Measurements from ENCODE around the gene ABI3BP. TPM values are rescaled to one million over a fixed set of nuclear protein-coding genes. Genes with fewer than 3 reads are reported as not detected.

ABI3BP gene
- total RNA-seq, 1 donor from 2014 or later: 1.1 TPM

- no peaks in the 10 kb centered on the region for H4K20me1 ChIP-seq (ENCODE audit: insufficient read depth, low read length)
- no peaks in the 10 kb centered on the region for H3K36me3 Mint-ChIP-seq (ENCODE audit: low read depth, unreplicated experiment)
- no peak overlapping the region for H3K9ac ChIP-seq (ENCODE audit: low read length)
- no peaks in the 10 kb centered on the region for H3K36me3 ChIP-seq (ENCODE audit: insufficient read depth, low read length)
- no peak for TF ChIP-seq CTCF (IDR thresholded peaks at IDR 0.05; ENCODE audit: insufficient read depth, low read depth, low read length)
- no peak for TF ChIP-seq EZH2 (IDR thresholded peaks at IDR 0.05; ENCODE audit: insufficient read depth, low read length)
- H3K4me3 ChIP-seq (ENCODE audit: insufficient read depth, low read depth, low read length): no peak overlapping the region
- H3K4me1 Mint-ChIP-seq (ENCODE audit: low read depth, unreplicated experiment): no peaks in the 10 kb centered on the region
- FAIRE-seq (no peak), DNase-seq (ENCODE audit: low read depth) (no peak)
- no peaks in the 10 kb centered on the region for H3K9me3 ChIP-seq (ENCODE audit: insufficient read depth, low read depth, low read length)
- no peaks in the 10 kb centered on the region for H3K4me1 ChIP-seq (ENCODE audit: insufficient read depth, low read length)
- H3K4me3 Mint-ChIP-seq (ENCODE audit: unreplicated experiment): no peak overlapping the region
- no peak overlapping the region for H3K27ac Mint-ChIP-seq (ENCODE audit: unreplicated experiment)
- no peaks in the 10 kb centered on the region for H3K27me3 Mint-ChIP-seq (ENCODE audit: low read depth, unreplicated experiment)
- no peak overlapping the region for H3K4me2 ChIP-seq (ENCODE audit: low read length)
- H3K27me3 ChIP-seq (ENCODE audit: insufficient read depth, low read length): no peaks in the 10 kb centered on the region
- no peak overlapping the region for H3K27ac ChIP-seq (ENCODE audit: low read depth, low read length)
- no peaks in the 10 kb centered on the region for H3K79me2 ChIP-seq (ENCODE audit: insufficient read depth, low read length)
- H3K9me3 Mint-ChIP-seq (ENCODE audit: unreplicated experiment): peaks cover 3% of the 10 kb centered on the region
- no peak overlapping the region for H2AFZ ChIP-seq (ENCODE audit: low read depth, low read length)
These were observed 30.2 kb downstream of the ABI3BP start for GRCh38 chr3:100963041-100963440.

- DNase-seq (ENCODE audit: low read depth) (peak; percentile 10), FAIRE-seq (no peak)
- H3K36me3 ChIP-seq (ENCODE audit: insufficient read depth, low read length): no peaks in the 10 kb centered on the region
- no peaks in the 10 kb centered on the region for H4K20me1 ChIP-seq (ENCODE audit: insufficient read depth, low read length)
- peaks cover 3% of the 10 kb centered on the region for H3K9me3 Mint-ChIP-seq (ENCODE audit: unreplicated experiment)
- no peaks in the 10 kb centered on the region for H3K36me3 Mint-ChIP-seq (ENCODE audit: low read depth, unreplicated experiment)
- no peaks in the 10 kb centered on the region for H3K79me2 ChIP-seq (ENCODE audit: insufficient read depth, low read length)
- H3K27ac Mint-ChIP-seq (ENCODE audit: unreplicated experiment): no peak overlapping the region
- no peaks in the 10 kb centered on the region for H3K27me3 Mint-ChIP-seq (ENCODE audit: low read depth, unreplicated experiment)
- no peaks in the 10 kb centered on the region for H3K27me3 ChIP-seq (ENCODE audit: insufficient read depth, low read length)
- H3K4me1 Mint-ChIP-seq (ENCODE audit: low read depth, unreplicated experiment): peaks cover 5% of the 10 kb centered on the region
- H3K9ac ChIP-seq (ENCODE audit: low read length): no peak overlapping the region
- H3K27ac ChIP-seq (ENCODE audit: low read depth, low read length): no peak overlapping the region
- H3K4me3 ChIP-seq (ENCODE audit: insufficient read depth, low read depth, low read length): no peak overlapping the region
- no peaks in the 10 kb centered on the region for H3K9me3 ChIP-seq (ENCODE audit: insufficient read depth, low read depth, low read length)
- no peak overlapping the region for H3K4me2 ChIP-seq (ENCODE audit: low read length)
- no peak overlapping the region for H2AFZ ChIP-seq (ENCODE audit: low read depth, low read length)
- no peak for TF ChIP-seq CTCF (IDR thresholded peaks at IDR 0.05; ENCODE audit: insufficient read depth, low read depth, low read length)
- TF ChIP-seq EZH2 (IDR thresholded peaks at IDR 0.05; ENCODE audit: insufficient read depth, low read length): no peak
- H3K4me1 ChIP-seq (ENCODE audit: insufficient read depth, low read length): no peaks in the 10 kb centered on the region
- H3K4me3 Mint-ChIP-seq (ENCODE audit: unreplicated experiment): no peak overlapping the region
These were observed 35.8 kb downstream of the ABI3BP start for GRCh38 chr3:100957261-100957986.

GRCh38 chr3:100956276-100956675 lies 36.9 kb downstream of the ABI3BP start:
- H3K9me3 ChIP-seq (ENCODE audit: insufficient read depth, low read depth, low read length): no peaks in the 10 kb centered on the region
- TF ChIP-seq EZH2 (IDR thresholded peaks at IDR 0.05; ENCODE audit: insufficient read depth, low read length) (no peak), CTCF (IDR thresholded peaks at IDR 0.05; ENCODE audit: insufficient read depth, low read depth, low read length) (no peak)
- no peak overlapping the region for H3K4me2 ChIP-seq (ENCODE audit: low read length)
- H3K4me3 Mint-ChIP-seq (ENCODE audit: unreplicated experiment): no peak overlapping the region
- peaks cover 5% of the 10 kb centered on the region for H3K4me1 Mint-ChIP-seq (ENCODE audit: low read depth, unreplicated experiment)
- peaks cover 3% of the 10 kb centered on the region for H3K9me3 Mint-ChIP-seq (ENCODE audit: unreplicated experiment)
- H3K4me1 ChIP-seq (ENCODE audit: insufficient read depth, low read length): no peaks in the 10 kb centered on the region
- H3K9ac ChIP-seq (ENCODE audit: low read length): no peak overlapping the region
- DNase-seq (ENCODE audit: low read depth) (no peak), FAIRE-seq (no peak)
- H3K79me2 ChIP-seq (ENCODE audit: insufficient read depth, low read length): no peaks in the 10 kb centered on the region
- H3K27me3 Mint-ChIP-seq (ENCODE audit: low read depth, unreplicated experiment): no peaks in the 10 kb centered on the region
- H3K27ac Mint-ChIP-seq (ENCODE audit: unreplicated experiment): no peak overlapping the region
- no peaks in the 10 kb centered on the region for H3K27me3 ChIP-seq (ENCODE audit: insufficient read depth, low read length)
- no peaks in the 10 kb centered on the region for H4K20me1 ChIP-seq (ENCODE audit: insufficient read depth, low read length)
- no peak overlapping the region for H2AFZ ChIP-seq (ENCODE audit: low read depth, low read length)
- no peaks in the 10 kb centered on the region for H3K36me3 Mint-ChIP-seq (ENCODE audit: low read depth, unreplicated experiment)
- no peak overlapping the region for H3K27ac ChIP-seq (ENCODE audit: low read depth, low read length)
- no peak overlapping the region for H3K4me3 ChIP-seq (ENCODE audit: insufficient read depth, low read depth, low read length)
- H3K36me3 ChIP-seq (ENCODE audit: insufficient read depth, low read length): no peaks in the 10 kb centered on the region

All from astrocyte (in vitro differentiated cells and primary cell).